Left renal cortex interstitium (tissue), 4 donors: Measurements from ENCODE around the gene THSD4. TPM values are rescaled to one million over a fixed set of nuclear protein-coding genes. Genes with fewer than 3 reads are reported as not detected.
"Not testable (repeated sequence)": the region's sequence is repeated elsewhere in the genome, so short reads cannot be mapped to it uniquely, and the experiment has no call there.

Experiments used
- DNase-seq, 4 donors: peaks; one replicate each; pipeline ENCODE4 v3.0.0-alpha.2; 2013; ENCODE audit warnings: low read depth in 4 of 4, low spot score in 2 of 4, missing footprints in 1 of 4
- polyA plus RNA-seq, 4 donors: library from polyadenylated mRNA; unstranded; fragments of 120-200 nt; gene quantifications; one replicate each; pipeline ENCODE4 v1.2.1, GENCODE V29; 2013; ENCODE audit not compliant: insufficient read length in 4 of 4

THSD4 gene
- polyA plus RNA-seq, 4 donors = 30.0 to 48.5 (median 35.9) TPM

DNA sequence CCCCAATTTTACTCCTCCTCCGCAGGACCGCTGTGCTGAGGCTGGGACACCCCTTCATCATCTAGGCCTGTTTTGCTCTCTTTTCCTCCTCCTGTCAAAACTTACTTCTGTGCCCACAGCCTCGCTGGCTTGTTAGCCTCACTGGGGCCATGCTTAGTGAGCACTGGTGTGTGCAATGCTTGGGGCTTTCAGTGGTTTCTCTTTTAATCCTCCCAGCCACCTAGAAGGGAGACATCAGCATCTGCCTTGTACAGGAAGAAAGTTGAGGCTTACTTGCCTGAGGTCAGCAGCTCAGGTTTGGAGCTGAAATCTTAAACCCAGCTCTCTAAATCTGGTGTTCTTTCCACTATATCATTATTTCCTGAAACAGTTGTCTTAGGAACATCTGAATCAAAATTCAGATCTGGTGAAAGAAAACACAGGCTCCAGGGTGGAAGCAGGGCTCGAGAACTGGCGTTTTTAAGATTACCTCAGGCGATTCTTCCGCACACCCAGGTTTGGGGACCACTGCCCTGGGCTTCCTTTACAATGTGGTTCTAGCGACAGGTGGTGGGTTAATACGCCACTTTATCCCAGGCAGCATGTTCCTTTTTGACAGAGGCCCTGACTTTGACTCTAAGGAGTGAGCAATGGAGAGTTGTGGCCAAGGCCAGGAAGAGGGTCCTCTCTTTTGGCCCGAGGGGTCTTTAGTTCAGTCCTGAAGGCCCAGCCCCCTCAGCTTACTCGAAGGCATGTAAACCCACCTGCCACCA lies 3.8 kb downstream of the THSD4 start:
- no peak for DNase-seq

DNA sequence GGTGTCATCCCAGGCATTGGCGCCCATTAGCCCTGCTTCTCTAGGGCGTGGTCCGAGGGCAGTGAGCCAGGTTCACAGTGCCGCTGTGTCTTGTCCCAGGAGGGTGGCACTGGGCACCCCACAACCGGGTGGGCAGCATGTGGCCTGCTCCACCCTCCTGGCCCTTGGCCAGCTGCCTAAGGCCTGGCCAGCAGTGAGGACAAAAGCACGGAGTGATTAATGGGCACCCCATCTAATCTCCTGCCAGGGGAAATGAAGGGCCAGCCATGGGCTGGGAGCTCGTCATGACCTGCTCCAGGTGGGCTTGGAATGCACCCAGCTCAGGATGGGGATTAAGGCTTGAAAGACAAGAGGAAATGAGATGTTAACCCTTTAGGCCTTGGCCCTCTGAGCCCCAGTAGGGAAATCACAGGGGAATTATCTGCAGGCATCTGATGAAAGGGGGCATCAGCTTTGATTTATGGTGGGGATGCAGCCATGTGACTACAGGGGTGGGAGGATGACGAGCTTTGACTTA lies 5.2 kb downstream of the THSD4 start:
- DNase-seq = no peak

DNA sequence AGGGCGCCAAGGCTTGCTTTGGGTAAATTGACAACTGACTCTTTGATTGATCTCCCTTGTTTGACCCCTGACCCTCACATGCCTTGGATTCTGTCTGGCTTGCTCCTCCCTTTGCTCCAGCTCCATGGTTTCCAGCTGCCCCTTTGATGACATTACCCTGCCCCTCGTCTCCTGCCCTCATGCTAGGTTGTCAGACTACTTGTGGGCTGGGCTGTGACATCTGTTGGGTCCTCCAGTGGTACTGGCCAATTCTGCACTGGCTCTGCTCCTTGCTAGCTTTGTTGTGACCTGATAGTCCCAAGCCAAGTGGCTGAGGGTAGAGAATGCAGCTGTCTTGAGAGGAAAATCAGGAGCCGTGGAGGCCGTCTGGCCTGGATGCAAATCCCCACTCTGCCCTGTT lies 6.2 kb downstream of the THSD4 start:
- no peak for DNase-seq

DNA sequence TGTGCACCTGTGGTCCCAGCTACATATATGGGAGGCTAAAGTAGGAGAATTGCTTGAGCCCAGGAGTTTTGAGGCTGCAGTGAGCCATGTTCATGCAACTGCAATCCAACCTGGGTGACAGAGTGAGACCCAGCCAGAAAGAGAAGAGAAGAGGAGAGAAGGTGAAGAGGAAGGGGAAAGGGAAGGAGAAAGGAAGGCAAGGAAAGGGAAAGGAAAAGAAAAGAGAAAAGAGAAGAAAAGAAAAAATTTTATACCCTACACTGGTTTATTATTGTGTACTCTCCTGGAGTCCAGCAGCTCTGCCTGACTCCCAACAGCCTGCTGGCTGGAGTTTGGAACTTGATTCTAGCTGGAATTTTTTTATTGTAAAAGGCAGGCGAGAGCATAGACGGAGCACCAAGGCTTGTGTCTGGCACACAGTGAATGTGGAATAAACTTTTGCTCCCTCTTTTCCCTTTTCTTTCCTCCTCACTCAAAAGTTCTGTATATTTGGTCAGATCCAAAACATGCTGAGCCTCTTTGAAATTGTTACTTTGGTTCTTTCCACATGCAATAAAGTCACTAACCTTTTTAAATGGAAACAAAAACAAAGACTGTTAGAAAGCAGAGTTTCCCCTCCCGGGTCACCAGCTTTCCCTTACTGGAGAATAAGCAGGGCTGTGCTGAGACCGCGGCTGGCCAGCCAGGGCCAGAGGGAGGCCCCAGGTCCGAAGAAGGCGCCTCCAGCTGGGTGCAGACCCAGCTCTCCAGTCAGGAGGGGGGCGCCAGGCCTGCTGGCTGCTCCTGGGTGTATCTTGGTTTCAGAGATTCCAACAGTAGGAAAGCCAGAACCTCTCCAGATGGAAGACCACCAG lies 9.9 kb downstream of the THSD4 start:
- peak in 2 of 4 donors; percentile 38 to 46 for DNase-seq

DNA sequence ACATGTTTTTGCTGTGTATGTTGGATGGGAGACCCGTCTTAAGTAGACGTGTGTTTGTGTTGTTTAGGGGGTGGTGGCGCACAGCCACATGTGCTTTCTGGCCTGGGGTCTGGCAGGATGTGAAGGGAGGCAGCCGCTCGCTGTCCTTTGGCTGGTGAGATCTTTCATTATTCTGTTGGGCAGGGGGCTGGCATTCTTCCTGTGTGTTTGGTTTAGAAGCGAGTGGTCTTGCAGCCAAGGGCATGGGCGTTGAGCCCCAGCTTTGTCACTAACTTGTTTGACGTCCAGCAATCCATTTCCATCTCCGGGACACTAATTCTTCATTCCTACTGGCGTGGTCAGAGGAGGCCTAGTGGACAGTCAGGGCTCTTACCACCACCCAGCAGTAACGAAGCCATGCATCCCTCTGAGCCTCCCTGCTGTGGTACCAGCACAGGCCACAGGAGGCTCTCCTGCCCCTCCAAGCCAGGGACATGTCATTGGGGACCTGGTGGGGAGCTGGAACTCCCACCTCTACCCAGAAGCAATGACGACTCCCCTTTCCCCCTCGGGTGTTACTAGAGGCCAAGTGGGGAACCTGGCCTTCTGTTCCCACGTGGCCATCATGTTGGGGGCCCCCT lies 10.7 kb downstream of the THSD4 start:
- DNase-seq = no peak

DNA sequence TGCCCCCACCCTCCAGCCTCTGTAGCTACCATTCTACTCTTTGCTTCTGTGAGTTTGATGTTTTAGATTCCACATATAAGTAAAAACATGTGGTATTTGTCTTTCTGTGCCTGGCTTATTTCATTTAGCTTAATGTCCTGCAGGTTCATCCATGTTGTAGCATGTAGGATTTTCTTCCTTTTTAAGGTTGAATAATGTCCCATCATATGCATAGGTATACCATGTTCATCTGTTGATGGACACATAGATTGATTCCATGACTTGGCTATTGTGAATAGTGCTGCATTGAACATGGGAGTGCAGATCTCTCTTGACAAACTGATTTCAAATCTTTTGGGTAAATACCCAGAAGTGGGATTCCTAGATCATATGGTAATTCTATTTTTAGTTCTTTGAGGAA lies 11.8 kb downstream of the THSD4 start:
- DNase-seq = no peak

DNA sequence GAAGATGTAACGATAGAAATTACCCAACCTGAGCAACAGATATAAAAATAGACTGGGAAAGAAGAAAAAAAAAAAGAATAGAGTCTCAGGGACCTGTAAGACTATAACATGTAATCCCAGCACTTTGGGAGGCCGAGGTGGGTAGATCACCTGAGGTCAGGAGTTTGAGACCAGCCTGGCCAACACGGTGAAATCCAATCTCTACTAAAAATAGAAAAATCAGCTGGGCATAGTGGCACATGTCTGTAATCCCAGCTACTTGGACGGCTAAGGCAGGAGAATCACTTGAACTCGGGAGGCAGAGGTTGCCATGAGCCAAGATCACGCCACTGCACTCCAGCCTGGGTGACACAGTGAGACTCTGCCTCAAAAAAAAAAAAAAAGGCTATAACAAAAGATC lies 12.9 kb downstream of the THSD4 start:
- not testable (repeated sequence) for DNase-seq

DNA sequence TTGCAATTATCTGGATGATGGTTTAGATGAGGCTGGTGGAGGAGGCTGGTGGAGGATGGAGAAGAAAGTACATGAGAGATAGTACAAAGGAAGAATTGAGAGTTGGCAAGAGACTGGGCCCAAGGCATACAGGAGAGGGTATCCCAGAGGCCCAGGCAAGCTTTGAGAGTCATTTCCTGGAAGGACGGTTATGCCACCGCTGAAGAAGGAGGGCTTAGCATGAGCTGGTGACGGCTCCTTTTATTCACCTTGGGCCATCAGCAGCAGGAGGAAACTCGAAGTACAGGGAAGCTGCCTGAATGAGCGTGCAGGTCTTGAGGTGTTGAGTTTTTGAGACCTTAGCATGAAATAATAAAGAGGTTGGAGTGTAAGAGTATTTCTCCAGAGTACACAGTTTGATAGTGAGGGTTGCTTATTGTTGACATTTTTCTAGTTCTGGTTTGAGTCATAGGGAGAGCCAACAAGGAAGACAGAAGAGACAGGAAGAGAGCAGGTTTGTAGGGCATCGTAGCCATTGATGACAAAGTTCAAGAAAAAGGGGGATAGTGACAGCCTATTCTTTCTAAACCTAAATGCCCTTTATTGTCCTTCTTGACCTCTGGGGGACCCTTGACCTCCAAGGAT lies 13.8 kb downstream of the THSD4 start:
- no peak for DNase-seq

DNA sequence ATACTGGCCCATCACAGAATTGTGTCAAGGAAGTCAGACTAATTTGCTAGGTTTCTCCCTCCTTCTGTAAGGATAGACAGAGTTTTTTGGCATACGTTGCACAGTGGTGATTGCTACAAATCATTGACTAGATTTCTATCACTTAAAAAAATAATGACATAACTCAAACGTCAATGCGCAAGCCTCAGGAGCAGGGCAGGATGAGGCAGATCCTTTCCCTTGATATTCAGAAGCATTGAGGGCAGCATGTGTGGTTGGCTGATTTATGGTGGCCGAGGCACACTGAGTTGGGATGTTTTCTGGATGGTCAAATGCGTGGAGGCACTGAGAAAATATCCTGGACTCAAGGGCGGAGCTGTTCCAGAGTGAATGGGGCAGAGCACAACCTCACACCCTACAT lies 14.4 kb downstream of the THSD4 start:
- no peak for DNase-seq

DNA sequence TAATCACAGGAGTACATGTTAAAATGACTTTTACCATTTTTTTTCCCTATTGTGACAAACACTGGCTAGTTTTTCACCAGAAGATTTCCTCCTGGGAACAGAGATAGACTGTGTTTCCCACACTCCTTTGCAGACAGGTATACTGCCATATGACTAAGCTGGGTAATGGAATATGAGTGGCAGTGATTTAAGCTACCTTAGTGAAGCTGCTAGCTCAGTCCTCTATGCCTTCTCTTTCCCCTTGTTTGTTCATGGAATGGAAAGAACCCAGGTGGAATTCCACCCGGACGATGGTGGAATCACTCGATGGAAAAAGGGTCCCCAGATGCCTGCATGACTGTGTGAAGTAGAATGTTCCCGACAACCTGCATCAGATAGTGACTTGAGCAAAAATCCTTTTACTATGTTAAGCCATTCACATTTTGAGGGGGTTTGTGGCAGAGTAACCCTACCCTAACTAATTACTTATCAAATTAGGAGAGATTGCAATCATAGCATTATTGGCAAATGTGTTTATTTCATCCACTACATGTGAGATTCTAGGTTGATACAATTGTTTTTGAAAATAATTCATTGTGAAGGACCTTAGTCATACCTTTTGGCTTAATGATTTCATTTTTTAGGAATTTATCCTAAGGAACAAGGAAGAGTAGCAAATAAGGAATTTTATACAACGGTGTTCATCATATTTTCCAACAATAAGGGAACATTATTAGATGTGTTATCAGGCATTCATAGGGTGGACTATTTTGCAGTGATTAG lies 16.5 kb downstream of the THSD4 start:
- no peak for DNase-seq

DNA sequence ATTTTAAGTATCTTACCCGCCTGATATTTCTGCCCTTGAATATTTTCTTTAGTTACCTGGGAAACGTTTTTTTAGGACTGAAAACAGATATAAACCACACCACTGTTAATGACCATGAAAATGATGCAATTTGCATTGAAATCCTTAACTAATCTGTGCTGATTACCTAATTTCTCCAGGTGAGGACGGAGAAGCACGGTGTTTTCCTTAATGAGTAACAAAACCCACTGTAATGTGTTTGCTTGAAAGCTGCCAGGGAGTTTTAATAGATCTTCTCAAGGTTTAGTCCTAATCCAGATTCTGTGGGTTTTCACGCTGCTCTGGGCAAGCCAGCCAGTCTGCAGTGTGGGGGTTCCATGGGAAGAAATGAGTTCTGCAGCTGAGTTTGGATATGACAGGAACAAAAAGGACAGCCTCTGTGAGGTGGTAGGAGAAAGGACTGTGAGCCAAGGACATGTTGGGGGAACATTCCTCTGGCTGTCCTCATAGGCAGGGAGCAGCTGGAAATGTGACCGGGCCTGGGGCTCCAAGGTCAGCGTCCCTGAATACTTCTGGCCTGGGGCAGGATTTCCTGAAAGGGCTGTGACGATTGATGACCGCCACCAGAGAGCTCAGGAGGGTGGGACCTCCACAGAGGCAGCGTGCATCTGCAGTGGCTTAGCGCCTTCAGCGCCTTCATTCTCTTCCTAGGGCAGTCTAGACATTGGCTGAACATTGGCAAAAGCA lies 18.6 kb downstream of the THSD4 start:
- no peak for DNase-seq

DNA sequence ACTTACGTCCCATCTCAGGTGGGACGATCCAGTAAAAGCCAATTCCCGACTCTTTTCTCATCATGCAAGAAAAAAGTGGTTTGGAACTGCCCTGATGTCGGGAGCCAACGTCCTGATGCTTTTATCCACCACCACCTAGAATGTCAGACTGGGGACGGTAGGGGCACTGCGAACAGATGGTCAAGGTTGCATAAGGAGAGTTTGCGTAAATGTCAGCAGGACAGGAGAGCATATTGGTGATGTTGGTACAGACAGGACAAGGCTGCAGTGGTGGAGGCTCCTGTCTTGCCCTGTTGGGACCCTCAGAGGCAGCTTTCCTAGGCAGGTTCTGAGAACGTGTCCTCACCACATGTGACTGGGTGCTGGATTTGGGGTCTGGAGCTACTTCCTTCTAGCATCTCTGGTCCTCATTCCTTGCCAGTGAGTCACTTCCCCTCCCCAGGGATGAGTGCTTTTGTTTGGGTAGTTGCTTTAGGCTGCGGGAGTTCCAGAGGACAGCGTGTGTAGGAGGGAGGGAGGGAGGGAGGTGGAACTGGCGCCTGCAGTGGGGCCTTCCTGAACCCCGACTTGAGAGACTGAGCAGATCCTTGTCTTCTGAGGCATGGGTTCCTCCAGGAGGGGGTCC lies 21.0 kb downstream of the THSD4 start:
- DNase-seq = no peak

DNA sequence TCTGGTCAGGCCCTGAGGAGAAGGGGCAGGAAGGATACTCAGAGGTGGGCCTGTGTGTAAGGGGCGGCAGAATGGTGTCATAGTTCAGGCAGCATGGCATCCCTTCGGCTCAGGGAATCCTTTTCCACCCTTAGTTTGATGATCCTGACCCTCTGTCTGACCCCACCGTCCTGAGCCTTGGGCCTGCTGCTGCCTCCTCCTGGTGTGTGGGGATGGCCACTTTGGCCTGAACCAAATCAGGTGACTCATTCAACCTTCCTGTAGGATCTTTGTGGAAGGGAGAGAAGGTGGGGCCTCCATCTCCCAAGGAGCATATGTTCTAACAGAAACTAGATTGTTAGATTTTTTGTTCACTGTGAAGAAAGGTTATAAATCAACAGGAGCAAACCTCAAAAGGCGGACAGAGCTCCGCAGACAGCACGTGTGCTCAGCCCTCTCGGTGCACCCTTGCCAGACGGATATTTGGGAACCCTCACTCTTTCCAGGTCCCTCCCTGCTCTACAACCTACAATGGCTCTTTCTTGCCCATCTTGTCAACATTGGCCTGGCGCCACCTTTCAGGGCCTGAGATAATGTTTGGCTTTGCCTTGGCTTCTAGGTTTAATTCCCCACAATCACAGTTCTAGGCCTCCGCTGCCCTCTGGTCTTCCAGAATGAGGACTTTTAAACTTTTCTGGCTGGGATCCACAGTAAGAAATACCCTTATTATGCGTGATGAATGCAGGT lies 21.7 kb downstream of the THSD4 start:
- no peak for DNase-seq

DNA sequence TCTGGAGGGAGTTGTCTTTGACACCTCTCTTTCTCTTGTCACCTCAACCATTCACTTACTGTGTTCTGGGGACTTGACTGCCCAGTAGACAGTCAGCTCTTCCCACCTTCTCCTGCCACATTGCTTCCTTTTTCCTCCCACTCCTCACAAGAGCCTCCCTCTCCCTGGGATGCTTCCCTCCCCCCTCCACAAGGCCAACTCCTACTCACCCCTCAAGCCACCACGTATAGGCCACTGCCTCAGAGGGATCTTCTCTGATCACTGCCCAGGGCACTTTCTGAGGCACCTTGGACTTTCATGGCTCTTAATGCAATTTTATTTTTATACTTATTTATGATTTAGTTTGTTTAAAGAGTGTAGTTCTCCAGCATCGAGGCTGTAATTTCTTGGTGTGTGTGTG lies 23.2 kb downstream of the THSD4 start:
- DNase-seq = no peak

DNA sequence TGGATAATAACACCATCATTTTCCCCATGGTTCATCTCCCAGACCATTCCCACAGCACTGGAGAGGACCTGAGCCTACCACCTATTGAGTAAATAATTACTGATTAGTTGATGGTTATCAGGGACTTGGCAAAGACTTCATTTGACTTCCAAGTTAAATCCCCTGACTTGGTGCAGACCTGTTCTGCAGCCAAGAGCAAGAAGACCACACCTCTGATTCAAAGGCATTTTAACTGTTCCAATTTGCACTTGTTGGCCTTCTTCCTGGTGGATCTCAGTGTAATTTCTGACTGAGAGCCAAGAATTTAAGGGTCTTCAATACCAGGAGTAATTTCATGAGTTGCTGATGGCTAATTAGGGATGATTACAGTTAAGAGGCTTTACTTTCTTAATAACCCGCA lies 24.0 kb downstream of the THSD4 start:
- DNase-seq = no peak

DNA sequence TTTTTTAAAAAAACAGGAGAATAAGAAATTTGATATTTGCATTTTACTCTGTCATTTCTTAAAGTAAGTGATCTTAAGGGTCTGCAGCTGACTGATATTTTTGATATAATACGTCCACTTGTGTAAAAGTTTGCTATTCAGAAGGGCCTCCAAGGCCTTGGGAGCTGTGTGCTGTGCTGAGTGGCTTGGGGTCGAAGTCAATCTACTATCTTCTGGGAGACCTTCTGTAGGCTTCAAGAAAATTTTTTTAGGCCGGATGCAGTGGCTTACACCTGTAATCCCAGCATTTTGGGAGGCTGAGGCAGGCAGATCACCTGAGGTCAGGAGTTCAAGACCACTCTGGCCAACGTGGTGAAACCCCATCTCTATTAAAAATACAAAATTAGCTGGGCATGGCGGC lies 26.3 kb downstream of the THSD4 start:
- DNase-seq = no peak

DNA sequence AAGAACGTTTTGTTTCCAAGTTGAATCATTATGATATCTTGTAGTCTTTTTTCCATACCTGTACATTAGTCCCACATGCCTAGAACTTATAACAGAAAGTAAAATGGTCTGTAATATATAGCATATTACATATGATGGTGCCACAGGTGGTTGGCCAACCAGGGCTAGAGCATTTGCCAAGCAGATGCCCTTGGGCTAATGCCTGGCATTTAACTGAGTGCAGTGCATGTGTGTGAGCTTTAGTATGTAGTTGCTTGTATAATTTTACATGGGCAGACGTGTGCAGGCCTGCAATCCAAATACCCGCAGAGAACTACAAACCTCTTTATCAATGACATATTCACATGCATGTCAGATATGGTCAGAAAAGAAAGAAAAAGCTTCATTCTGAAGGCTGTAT lies 27.5 kb downstream of the THSD4 start:
- DNase-seq = no peak
